ENCODE measurements around the gene TMEM267. TPM values are rescaled to one million over a fixed set of nuclear protein-coding genes. Genes with fewer than 3 reads are reported as not detected.

TMEM267 gene
- total and polyA plus RNA-seq, 2 of the 8 experiments (the other 6 are each of a cell fraction or from before 2014, with no cell fraction given) = 4.8 to 6.2 TPM

- TF ChIP-seq EP300 (IDR thresholded peaks at IDR 0.05; ENCODE audit: borderline replicate concordance in 1 of 2, low read depth in 2 of 2, low read length in 2 of 2) (no peak), EGR1 (IDR thresholded peaks at IDR 0.05; ENCODE audit: borderline replicate concordance, low read depth, low read length) (no peak), TAF1 (IDR thresholded peaks at IDR 0.05; ENCODE audit: low read depth, low read length) (0 out of 2 replicates have a peak, but pooled peaks have one; percentile 20), RXRA (IDR thresholded peaks at IDR 0.05; ENCODE audit: insufficient read depth, low read depth, low read length) (no peak), SP4 (IDR thresholded peaks at IDR 0.05; ENCODE audit: low read length) (no peak), KDM4A (IDR thresholded peaks at IDR 0.05; ENCODE audit: low read depth, low read length, severe bottlenecking) (peak; percentile 85), TCF12 (IDR thresholded peaks at IDR 0.05; ENCODE audit: low read depth, low read length) (no peak), CREB1 (IDR thresholded peaks at IDR 0.05) (peak; percentile 62; the same call in 1 of the 2 replicates), HDAC6 (IDR thresholded peaks at IDR 0.05; ENCODE audit: low read depth, low read length) (no peak), PHF8 (conservative IDR thresholded peaks at IDR 0.05; ENCODE audit: low read depth, low read length) (peak; percentile 27; the same call in 1 of the 2 replicates), KDM1A (IDR thresholded peaks at IDR 0.05; ENCODE audit: borderline replicate concordance, low read length) (no peak), CBX5 (IDR thresholded peaks at IDR 0.05; ENCODE audit: low read depth, low read length) (no peak), POLR2A (IDR thresholded peaks at IDR 0.05; ENCODE audit: control extremely low read depth in 1 of 2, low read depth in 2 of 2, low read length in 2 of 2) (0 out of 3 replicates have a peak, but pooled peaks of 1 of the 2 experiments have one; percentile 27), POLR2AphosphoS5 (IDR thresholded peaks at IDR 0.05; ENCODE audit: low read depth, low read length) (peak; percentile 26; the same call in 1 of the 2 replicates)
These were observed 86.8 kb downstream of the TMEM267 start (continued) for GRCh38 chr5:43396762-43397304.

Other genes with a start within 250 kb of the TMEM267 start
- gene HMGCS1, start 170.5 kb downstream of the TMEM267 start, total RNA-seq (2021; fragmentation: NEBNext Ultra II Directional; extraction: Animal tissue kit (Norgen Biotek cat#: 25700)) = 230 and 236 TPM in 2 replicates
- 45.2 and 63.6 TPM in 2 replicates for gene HMGCS1, start 170.5 kb downstream of the TMEM267 start, polyA plus RNA-seq (2011; rRNA removed)
- not detected in 2 replicates for gene CCL28, start 71.5 kb downstream of the TMEM267 start, total RNA-seq (2021; fragmentation: NEBNext Ultra II Directional; extraction: Animal tissue kit (Norgen Biotek cat#: 25700))
- gene CCL28, start 71.5 kb downstream of the TMEM267 start, polyA plus RNA-seq (2011; rRNA removed) = 0.95 and 1.1 TPM in 2 replicates
- gene C5orf34, start 31.3 kb upstream of the TMEM267 start, total RNA-seq (2021; fragmentation: NEBNext Ultra II Directional; extraction: Animal tissue kit (Norgen Biotek cat#: 25700)) = 8.6 and 11.3 TPM in 2 replicates
- gene C5orf34, start 31.3 kb upstream of the TMEM267 start, polyA plus RNA-seq (2011; rRNA removed) = 5.1 and 6.8 TPM in 2 replicates
- gene PAIP1, start 73.2 kb upstream of the TMEM267 start, total RNA-seq (2021; fragmentation: NEBNext Ultra II Directional; extraction: Animal tissue kit (Norgen Biotek cat#: 25700)) = 80.5 and 89.5 TPM in 2 replicates
- gene PAIP1, start 73.2 kb upstream of the TMEM267 start, polyA plus RNA-seq (2011; rRNA removed) = 46.0 and 62.9 TPM in 2 replicates
- 19.6 and 22.2 TPM in 2 replicates for gene NNT, start 119.3 kb upstream of the TMEM267 start, total RNA-seq (2021; fragmentation: NEBNext Ultra II Directional; extraction: Animal tissue kit (Norgen Biotek cat#: 25700))
- 8.9 and 11.0 TPM in 2 replicates for gene NNT, start 119.3 kb upstream of the TMEM267 start, polyA plus RNA-seq (2011; rRNA removed)

All from H1 (cell line).